Pulmonary artery endothelial cell (primary cell): ENCODE data around the gene MCUB. TPM values are rescaled to one million over a fixed set of nuclear protein-coding genes. Genes with fewer than 3 reads are reported as not detected.
"Not testable (repeated sequence)": the region's sequence is repeated elsewhere in the genome, so short reads cannot be mapped to it uniquely, and the experiment has no call there.

ENCODE experiments used
- DNase-seq: peaks from one replicate; pipeline ENCODE4 v3.0.0-alpha.2; 2011; ENCODE audit warnings: low read depth, low spot score
- total RNA-seq: library from RNA; depleted of rRNA; stranded (reverse); fragments of >200 nt; gene quantifications from 2 replicates; pipeline ENCODE4 v1.2.3, GENCODE V29; 2014

MCUB gene
- total RNA-seq, 1 donor from 2014 or later, result 48.6 TPM

GRCh38 chr4:109678472-109678871 is 118.4 kb downstream of the MCUB start:
- not testable (repeated sequence) for DNase-seq

- DNase-seq, result not testable (repeated sequence)
These were observed 118.9 kb downstream of the MCUB start for GRCh38 chr4:109678925-109679324.

- no peak for DNase-seq
These were observed 122.8 kb downstream of the MCUB start for GRCh38 chr4:109682875-109683274.

GRCh38 chr4:109683621-109684253 is 123.7 kb downstream of the MCUB start:
- no peak for DNase-seq

GRCh38 chr4:109684727-109685126 is 124.7 kb downstream of the MCUB start:
- DNase-seq, result no peak

GRCh38 chr4:109690690-109691410 is 130.8 kb downstream of the MCUB start:
- no peak for DNase-seq

GRCh38 chr4:109691411-109691920 is 131.4 kb downstream of the MCUB start:
- no peak for DNase-seq

- DNase-seq, result no peak
These were observed 138.6 kb downstream of the MCUB start for GRCh38 chr4:109698656-109699055.

- DNase-seq, result no peak
These were observed 139.6 kb downstream of the MCUB start for GRCh38 chr4:109699553-109700225.

GRCh38 chr4:109701566-109702410 is 141.7 kb downstream of the MCUB start:
- no peak for DNase-seq

- DNase-seq, result peak; percentile 35
These were observed 143.1 kb downstream of the MCUB start, which contains the start of gene CASP6 for GRCh38 chr4:109702950-109703663. Gene CASP6, minus strand, starts transcription at chr4:109703445. Its CDS starts 50 bp downstream, at chr4:109703395.

GRCh38 chr4:109703664-109704361 is 143.8 kb downstream of the MCUB start:
- DNase-seq, result no peak

GRCh38 chr4:109708435-109708834 is 148.4 kb downstream of the MCUB start:
- no peak for DNase-seq

GRCh38 chr4:109708990-109709389 is 148.9 kb downstream of the MCUB start:
- no peak for DNase-seq

- DNase-seq, result no peak
These were observed 153.5 kb downstream of the MCUB start for GRCh38 chr4:109713500-109713899.

GRCh38 chr4:109718759-109719158 is 158.7 kb downstream of the MCUB start:
- no peak for DNase-seq

- no peak for DNase-seq
These were observed 159.6 kb downstream of the MCUB start for GRCh38 chr4:109719604-109720003.

- no peak for DNase-seq
These were observed 161.0 kb downstream of the MCUB start for GRCh38 chr4:109721033-109721432.

- DNase-seq, result no peak
These were observed 162.3 kb downstream of the MCUB start for GRCh38 chr4:109722357-109722756.

GRCh38 chr4:109723110-109723509 is 163.1 kb downstream of the MCUB start:
- DNase-seq, result no peak
